ENCODE results near the gene GPC2.

The GPC2 gene

DNA sequence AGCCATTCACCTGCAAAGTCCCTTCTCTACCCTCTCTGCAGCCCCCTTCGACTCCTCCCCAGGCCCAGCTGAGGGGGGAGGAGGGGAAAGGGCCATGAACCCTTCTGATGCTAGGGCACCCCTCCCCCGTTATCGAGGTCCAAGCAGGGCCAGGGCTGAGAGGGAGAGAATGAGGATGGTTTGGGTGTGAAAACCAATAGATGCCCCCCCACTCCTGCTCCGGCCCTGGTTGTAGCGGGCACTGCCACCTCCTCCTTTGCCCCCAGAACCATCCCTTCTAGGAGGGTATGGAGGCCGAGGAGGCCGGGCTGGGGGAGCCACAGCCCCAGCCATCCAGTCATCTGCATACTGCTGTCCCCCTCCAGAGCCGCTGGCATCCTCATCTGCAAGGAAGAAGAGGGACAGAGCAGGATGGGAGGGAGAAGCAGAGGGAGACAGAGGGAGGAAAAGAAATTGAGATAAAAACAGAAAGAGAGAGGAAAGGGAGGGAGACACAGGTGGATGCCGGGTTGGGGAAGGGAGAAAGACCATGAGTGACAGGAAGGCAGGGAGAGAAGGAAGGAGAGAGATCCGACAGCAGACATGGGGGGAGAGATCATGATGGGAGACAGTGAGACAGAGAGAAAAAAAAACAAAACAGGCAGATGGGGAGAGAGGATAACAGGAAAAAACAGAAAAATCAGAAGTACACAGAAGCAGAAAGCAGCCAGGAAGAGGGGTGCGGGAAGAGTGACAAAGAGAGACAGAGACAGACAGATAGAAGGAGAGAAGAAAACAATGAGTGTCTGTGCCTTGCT lies 6.9 kb downstream of the GPC2 start:
- no peak for DNase-seq
- Histone ChIP-seq H3K9me3 (ENCODE audit: insufficient read depth, low read length, severe bottlenecking) (no peaks in the 10 kb centered on the region), H3K27me3 (ENCODE audit: insufficient read depth, low read length, poor library complexity) (peaks cover 7% of the 10 kb centered on the region), H3K4me1 (ENCODE audit: insufficient read depth, low read length) (peaks cover 29% of the 10 kb centered on the region), H3K79me2 (ENCODE audit: insufficient read depth, low read length) (no peaks in the 10 kb centered on the region), H3K27ac (ENCODE audit: low read length) (no peak overlapping the region), H2AFZ (ENCODE audit: low read depth, low read length) (no peak overlapping the region), H4K20me1 (ENCODE audit: insufficient read depth, low read length) (no peaks in the 10 kb centered on the region), H3K9ac (ENCODE audit: low read depth, low read length) (no peak overlapping the region), H3K4me3 (ENCODE audit: low read depth in 1 of 2, low read length in 2 of 2) (no peak overlapping the region), H3K4me2 (ENCODE audit: insufficient read depth, low read length) (no peak overlapping the region), H3K36me3 (ENCODE audit: insufficient read depth, low read length) (peaks cover 16% of the 10 kb centered on the region)
- TF ChIP-seq, protein P1, sequence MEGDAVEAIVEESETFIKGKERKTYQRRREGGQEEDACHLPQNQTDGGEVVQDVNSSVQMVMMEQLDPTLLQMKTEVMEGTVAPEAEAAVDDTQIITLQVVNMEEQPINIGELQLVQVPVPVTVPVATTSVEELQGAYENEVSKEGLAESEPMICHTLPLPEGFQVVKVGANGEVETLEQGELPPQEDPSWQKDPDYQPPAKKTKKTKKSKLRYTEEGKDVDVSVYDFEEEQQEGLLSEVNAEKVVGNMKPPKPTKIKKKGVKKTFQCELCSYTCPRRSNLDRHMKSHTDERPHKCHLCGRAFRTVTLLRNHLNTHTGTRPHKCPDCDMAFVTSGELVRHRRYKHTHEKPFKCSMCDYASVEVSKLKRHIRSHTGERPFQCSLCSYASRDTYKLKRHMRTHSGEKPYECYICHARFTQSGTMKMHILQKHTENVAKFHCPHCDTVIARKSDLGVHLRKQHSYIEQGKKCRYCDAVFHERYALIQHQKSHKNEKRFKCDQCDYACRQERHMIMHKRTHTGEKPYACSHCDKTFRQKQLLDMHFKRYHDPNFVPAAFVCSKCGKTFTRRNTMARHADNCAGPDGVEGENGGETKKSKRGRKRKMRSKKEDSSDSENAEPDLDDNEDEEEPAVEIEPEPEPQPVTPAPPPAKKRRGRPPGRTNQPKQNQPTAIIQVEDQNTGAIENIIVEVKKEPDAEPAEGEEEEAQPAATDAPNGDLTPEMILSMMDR (IDR thresholded peaks at IDR 0.05; ENCODE audit: borderline replicate concordance, extremely low read depth, low read length, poor library complexity, severe bottlenecking): no peak
- TF ChIP-seq EZH2 (IDR thresholded peaks at IDR 0.05; ENCODE audit: borderline replicate concordance, low read depth, low read length, severe bottlenecking): no peak
- ATAC-seq (ENCODE audit: insufficient read depth, low read depth): no peak

DNA sequence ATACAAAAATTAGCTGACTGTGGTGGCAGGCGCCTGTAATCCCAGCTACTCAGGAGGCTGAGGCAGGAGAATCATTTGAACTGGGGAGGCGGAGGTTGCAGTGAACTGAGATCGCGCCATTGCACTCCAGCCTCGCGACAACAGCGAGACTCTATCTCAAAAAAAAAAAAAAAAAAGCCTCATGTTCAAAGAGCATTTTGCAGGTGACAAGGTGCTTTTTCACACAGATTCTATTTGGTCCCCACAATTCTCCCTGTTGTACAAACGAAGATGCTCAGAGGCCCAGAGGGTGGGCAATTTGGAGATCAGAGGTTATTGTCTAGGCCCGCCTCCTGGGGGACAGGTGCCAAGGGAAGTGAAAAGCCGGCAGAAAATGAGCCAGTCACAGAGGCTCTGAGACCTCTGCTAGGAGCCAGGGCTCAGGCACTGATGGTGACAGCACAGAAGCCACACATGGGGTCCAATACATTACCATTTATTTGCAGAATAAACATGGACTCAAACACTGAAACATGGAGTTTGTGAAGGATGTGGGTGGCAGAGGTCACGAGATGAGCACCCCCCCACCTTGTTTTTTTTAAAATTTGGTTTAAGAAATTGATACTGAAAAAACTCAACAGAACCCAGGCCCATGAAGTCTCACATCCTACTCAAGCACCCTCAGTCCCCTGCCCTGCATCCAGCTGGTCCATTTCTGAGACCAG lies 7.9 kb downstream of the GPC2 start:
- no peak overlapping the region for H3K4me2 ChIP-seq (ENCODE audit: insufficient read depth, low read length)
- H3K4me1 ChIP-seq (ENCODE audit: insufficient read depth, low read length): peaks cover 26% of the 10 kb centered on the region
- 0 out of 2 replicates have a peak overlapping the region, but pooled peaks have one; percentile 4 for H3K27ac ChIP-seq (ENCODE audit: low read length)
- no peak overlapping the region for H3K4me3 ChIP-seq (ENCODE audit: low read depth in 1 of 2, low read length in 2 of 2)
- H3K9ac ChIP-seq (ENCODE audit: low read depth, low read length): peak overlapping the region; percentile 52; the same call in 1 of the 2 replicates
- H3K27me3 ChIP-seq (ENCODE audit: insufficient read depth, low read length, poor library complexity): peaks cover 7% of the 10 kb centered on the region
- no peaks in the 10 kb centered on the region for H3K79me2 ChIP-seq (ENCODE audit: insufficient read depth, low read length)
- H3K36me3 ChIP-seq (ENCODE audit: insufficient read depth, low read length): peaks cover 6% of the 10 kb centered on the region; the same call in 1 of the 2 replicates
- H4K20me1 ChIP-seq (ENCODE audit: insufficient read depth, low read length): no peaks in the 10 kb centered on the region
- ATAC-seq (ENCODE audit: insufficient read depth, low read depth) (no peak), DNase-seq (no peak)
- TF ChIP-seq EZH2 (IDR thresholded peaks at IDR 0.05; ENCODE audit: borderline replicate concordance, low read depth, low read length, severe bottlenecking): no peak
- TF ChIP-seq, protein P1 (IDR thresholded peaks at IDR 0.05; ENCODE audit: borderline replicate concordance, extremely low read depth, low read length, poor library complexity, severe bottlenecking): no peak
- no peaks in the 10 kb centered on the region for H3K9me3 ChIP-seq (ENCODE audit: insufficient read depth, low read length, severe bottlenecking)
- H2AFZ ChIP-seq (ENCODE audit: low read depth, low read length): no peak overlapping the region

DNA sequence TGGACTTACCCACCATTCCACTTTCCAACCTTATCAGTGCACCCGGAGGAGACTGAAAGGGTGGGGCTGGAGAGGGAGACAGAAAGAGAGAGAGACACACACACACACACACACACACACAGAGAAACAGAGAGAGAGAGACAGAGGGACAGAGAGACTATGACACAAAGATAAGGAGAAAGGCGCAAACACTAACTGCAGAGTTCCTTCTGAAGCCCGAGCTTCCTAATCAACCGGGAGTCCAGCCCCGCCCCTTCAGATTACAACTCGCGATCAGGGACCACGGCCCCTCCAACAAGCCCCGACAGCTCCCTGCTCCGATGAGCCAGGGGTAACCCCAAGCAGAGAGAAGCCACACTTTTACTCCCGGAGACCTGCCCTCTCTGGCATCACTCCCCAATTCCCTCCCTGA lies 9.3 kb downstream of the GPC2 start:
- Histone ChIP-seq H3K4me3 (ENCODE audit: low read depth in 1 of 2, low read length in 2 of 2) (peak overlapping the region; percentile 6 to 56; a peak in 2 of 4 replicates), H2AFZ (ENCODE audit: low read depth, low read length) (peak overlapping the region; percentile 66), H3K27me3 (ENCODE audit: insufficient read depth, low read length, poor library complexity) (peaks cover 7% of the 10 kb centered on the region), H3K9me3 (ENCODE audit: insufficient read depth, low read length, severe bottlenecking) (no peaks in the 10 kb centered on the region), H4K20me1 (ENCODE audit: insufficient read depth, low read length) (no peaks in the 10 kb centered on the region), H3K4me2 (ENCODE audit: insufficient read depth, low read length) (peak overlapping the region; percentile 82), H3K79me2 (ENCODE audit: insufficient read depth, low read length) (no peaks in the 10 kb centered on the region), H3K27ac (ENCODE audit: low read length) (peak overlapping the region; percentile 38; the same call in 1 of the 2 replicates), H3K36me3 (ENCODE audit: insufficient read depth, low read length) (no peaks in the 10 kb centered on the region), H3K9ac (ENCODE audit: low read depth, low read length) (peak overlapping the region; percentile 52), H3K4me1 (ENCODE audit: insufficient read depth, low read length) (peaks cover 26% of the 10 kb centered on the region)
- DNase-seq (no peak), ATAC-seq (ENCODE audit: insufficient read depth, low read depth) (peak; percentile 46)
- TF ChIP-seq, protein P1 (IDR thresholded peaks at IDR 0.05; ENCODE audit: borderline replicate concordance, extremely low read depth, low read length, poor library complexity, severe bottlenecking): no peak
- TF ChIP-seq EZH2 (IDR thresholded peaks at IDR 0.05; ENCODE audit: borderline replicate concordance, low read depth, low read length, severe bottlenecking): no peak

Data from DND-41 (cell line).